ENCODE data around the gene FZR1. TPM values are rescaled to one million over a fixed set of nuclear protein-coding genes. Genes with fewer than 3 reads are reported as not detected.

Gene FZR1
- total RNA-seq, 8 experiments from 2014 or later: 15.8 to 33.6 (median 23.0) TPM

DNA sequence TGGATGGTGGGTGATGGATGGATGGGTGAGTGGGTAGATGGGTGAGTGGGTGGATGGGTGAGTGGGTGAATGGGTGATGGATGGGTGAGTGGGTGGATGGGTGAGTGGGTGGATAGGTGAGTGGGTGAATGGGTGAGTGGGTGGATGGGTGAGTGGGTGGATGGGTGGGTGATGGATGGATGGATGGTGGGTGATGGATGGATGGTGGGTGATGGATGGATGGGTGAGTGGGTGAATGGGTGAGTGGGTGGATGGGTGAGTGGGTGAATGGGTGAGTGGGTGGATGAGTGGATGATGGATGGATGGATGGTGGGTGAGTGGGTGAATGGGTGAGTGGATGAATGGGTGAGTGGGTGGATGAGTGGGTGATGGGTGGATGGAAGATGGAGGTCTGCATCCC, 28.6 kb upstream of the FZR1 start:
- Histone ChIP-seq H3K4me1 (replicated peaks in 1 of 2) (peaks cover 0 to 6% of the 10 kb centered on the region in 2 donors), H3K4me3 (no peak overlapping the region), H3K27ac (no peak overlapping the region)
- no peak for ATAC-seq (replicated peaks in 6 of 8)
- in situ Hi-C loops (cut with MboI; ENCODE audit: low pct_unique_long_range_greater_than_20kb in 2 of 9, low sequenced_read_pairs in 9 of 9, unreplicated experiment in 9 of 9): loop anchor here in 3 of 9 experiments (10.0 to 25.0 kb wide), 3 partner anchors 140 to 165 kb away; no protein-coding TSS in a partner anchor

DNA sequence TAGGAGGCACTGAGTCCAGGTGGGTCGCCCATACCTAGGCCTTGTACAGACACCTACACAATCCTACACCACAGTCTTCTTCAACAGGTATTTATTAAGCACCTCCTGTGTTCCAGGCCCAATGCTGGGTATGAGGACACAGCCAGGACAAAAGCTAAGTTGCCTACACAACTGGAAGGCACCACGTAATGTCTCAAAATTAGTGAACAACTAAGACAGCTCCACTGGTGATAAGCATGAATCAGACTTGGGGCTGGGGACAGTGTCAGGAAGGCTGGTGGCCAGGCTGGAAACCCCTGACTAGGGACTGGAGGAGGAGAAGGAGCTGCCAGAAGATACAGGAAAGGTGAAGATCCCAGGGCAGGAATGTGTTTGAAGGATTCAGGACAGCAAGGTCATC, 28.2 kb upstream of the FZR1 start:
- 13 to 93% (median 60%) methylated on average over 1 to 2 of the region's 2 CpGs; no CpG with 5 or more reads in 5 of the 10 experiments for WGBS, 10 experiments
- H3K4me3 ChIP-seq: no peak overlapping the region
- no peak for ATAC-seq (replicated peaks in 6 of 8)

DNA sequence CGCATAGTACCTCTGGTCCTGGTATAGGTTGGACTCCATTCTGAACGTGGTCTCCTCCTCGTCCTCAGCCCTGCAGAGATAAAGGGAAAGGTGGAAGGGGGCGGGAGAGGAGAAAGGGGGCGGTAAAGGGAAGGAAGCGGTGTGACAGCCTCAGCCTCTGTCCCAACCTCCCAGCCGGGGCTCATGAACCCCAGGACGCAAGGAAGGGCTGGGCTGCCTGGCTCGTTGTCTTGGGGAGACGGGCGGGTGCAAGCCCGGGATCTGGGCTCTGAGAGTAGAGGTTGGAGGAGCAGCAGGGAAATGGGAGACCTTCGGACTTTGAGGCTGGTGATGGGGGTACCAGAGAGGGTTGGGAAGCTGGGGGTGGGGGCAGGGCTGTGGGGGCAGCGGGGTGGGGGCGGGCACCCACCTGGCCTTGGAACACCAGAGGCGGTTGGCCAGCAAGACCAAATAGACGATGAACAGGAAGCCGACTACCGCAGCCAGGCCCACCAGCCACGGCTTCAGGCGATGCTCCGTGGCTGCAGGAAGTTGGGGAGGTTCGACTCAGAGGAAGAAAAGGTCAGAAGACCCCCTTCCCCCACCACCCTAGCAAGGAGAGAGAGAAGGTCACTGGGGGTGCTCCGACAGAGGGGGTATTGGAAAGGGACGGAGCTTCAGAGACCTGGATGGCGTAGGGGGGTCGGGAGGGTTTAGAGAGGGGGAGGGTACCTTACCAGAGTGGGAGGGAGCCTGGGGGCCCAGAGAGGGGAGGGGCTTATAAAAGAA, 27.5 kb upstream of the FZR1 start:
- Histone ChIP-seq H3K4me3 (no peak overlapping the region), H3K27ac (no peak overlapping the region), H3K4me1 (replicated peaks in 1 of 2) (peaks cover 6 to 9% of the 10 kb centered on the region in 2 donors)
- in situ Hi-C loops (cut with MboI; ENCODE audit: low pct_unique_long_range_greater_than_20kb in 2 of 9, low sequenced_read_pairs in 9 of 9, unreplicated experiment in 9 of 9): loop anchor here in 3 of 9 experiments (10.0 to 25.0 kb wide), 3 partner anchors 141 to 166 kb away; no protein-coding TSS in a partner anchor
- 6 to 52% methylated on average over 2 to 6 of the region's 27 CpGs; no CpG with 5 or more reads in 8 of the 10 experiments for WGBS, 10 experiments
- no peak for ATAC-seq (replicated peaks in 6 of 8)

More for the DNA sequence above, 28.2 kb upstream of the FZR1 start:
- no peak overlapping the region for H3K27ac ChIP-seq
- H3K4me1 ChIP-seq (replicated peaks in 1 of 2): peaks cover 3 to 6% of the 10 kb centered on the region in 2 donors
- in situ Hi-C loops (cut with MboI; ENCODE audit: low pct_unique_long_range_greater_than_20kb in 2 of 9, low sequenced_read_pairs in 9 of 9, unreplicated experiment in 9 of 9): loop anchor here in 3 of 9 experiments (10.0 to 25.0 kb wide), 3 partner anchors 141 to 166 kb away; no protein-coding TSS in a partner anchor

DNA sequence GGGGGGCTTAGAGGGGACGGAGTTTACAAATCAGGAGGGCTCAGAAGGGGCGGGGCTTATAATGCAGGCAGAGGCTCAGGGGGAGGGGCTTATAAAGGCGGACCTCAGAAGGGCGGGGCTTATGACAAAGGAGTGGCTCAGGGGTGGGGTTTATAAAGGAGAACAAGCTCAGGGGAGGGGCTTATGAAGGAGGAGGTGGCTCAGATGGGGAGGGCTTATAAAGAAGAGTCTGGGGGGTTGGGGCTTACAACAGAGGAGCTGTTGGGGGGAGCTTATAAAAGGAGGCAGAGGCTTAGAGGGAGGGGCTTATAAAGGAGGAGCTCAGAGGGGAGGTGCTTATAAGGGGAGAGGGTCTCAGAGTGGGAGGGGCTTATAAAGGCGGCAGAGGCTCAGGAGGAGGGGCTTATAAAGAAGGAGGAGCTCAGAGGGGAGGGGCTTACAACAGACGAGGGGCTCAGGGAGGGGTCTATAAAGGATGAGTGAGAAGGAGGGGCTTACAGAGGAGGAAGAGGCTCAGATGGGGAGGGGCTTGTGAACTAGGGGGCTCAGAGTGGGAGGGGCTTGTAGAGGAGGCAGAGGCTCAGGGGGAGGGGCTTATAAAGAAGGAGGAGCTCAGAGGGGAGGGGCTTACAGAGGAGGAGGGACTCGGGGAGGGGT, 26.8 kb upstream of the FZR1 start:
- H3K4me1 ChIP-seq (replicated peaks in 1 of 2): peaks cover 6 to 9% of the 10 kb centered on the region in 2 donors
- no peak overlapping the region for H3K27ac ChIP-seq
- in situ Hi-C loops (cut with MboI; ENCODE audit: low pct_unique_long_range_greater_than_20kb in 2 of 9, low sequenced_read_pairs in 9 of 9, unreplicated experiment in 9 of 9): loop anchor here in 3 of 9 experiments (10.0 to 25.0 kb wide), 3 partner anchors 142 to 167 kb away; no protein-coding TSS in a partner anchor
- no peak overlapping the region for H3K4me3 ChIP-seq
- ATAC-seq (replicated peaks in 6 of 8): peak in 6 of 8 experiments; percentile 4 to 43 (median 20)
- no CpG with 5 or more reads among the region's 7 CpGs for WGBS, 10 experiments

DNA sequence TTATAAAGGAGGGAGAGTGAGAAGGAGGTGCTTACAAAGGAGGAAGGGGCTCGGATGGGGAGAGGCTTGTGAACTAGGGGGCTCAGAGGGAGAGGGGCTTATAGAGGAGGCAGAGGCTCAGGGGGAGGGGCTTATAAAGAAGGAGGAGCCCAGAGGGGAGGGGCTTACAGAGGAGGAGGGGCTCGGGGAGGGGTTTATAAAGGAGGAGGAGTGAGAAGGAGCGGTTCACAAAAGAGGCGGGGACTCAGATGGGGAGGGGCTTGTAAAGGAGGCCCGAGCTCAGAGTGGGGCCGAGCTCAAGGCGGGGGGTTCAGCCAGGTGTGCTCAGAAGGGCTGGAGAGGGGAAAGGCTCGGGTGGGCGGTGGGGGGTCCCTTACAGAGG, 26.3 kb upstream of the FZR1 start:
- peaks cover 6 to 9% of the 10 kb centered on the region in 2 donors for H3K4me1 ChIP-seq (replicated peaks in 1 of 2)
- in situ Hi-C loops (cut with MboI; ENCODE audit: low pct_unique_long_range_greater_than_20kb in 2 of 9, low sequenced_read_pairs in 9 of 9, unreplicated experiment in 9 of 9): loop anchor here in 5 of 9 experiments (10.0 to 25.0 kb wide), 3 partner anchors 143 to 168 kb away; no protein-coding TSS in a partner anchor
- H3K27ac ChIP-seq: no peak overlapping the region
- peak overlapping the region in 1 of 5 donors; percentile 12 for H3K4me3 ChIP-seq
- no CpG with 5 or more reads among the region's 9 CpGs for WGBS, 10 experiments
- ATAC-seq (replicated peaks in 6 of 8): peak in 6 of 8 experiments; percentile 9 to 47 (median 38)

DNA sequence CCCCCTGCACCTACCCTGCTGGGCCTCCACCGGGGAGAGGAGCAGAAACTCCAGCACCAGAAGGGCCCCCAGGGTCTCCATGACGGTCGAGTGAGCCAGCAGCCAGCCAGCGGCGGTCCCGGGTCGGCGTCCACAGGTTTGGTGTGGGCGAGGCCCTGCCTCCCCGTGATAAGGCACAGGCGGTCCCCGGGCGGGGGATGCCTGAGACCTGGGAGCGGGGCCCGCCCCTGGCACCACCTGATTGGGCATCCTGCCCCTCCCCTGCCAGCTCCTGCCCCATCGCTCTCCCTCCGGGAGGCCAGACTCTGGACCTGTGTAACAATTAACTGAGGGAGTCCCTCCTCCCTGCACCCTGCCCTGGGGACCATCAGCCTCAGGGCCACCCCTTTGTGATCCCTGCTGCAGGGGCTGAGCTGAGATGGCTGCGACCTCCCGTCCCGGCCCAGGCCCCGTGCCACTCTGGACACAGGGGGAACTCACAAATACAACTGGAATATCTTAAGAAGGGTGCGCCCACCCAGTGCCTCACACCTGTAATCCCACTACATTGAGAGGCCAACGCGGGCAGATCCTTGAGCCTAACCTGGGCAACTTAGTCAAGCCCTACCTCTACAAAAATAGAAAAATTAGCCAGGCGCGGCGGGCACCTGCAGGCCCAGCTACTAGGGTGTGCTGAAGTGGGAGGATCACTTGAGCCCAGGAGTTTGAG, 25.6 kb upstream of the FZR1 start, which contains the start of gene SMIM24:
Gene SMIM24, minus strand, starts transcription at position 143 of the 709 bp plus-strand sequence. Its CDS starts 62 bp downstream, at position 81.
- H3K4me1 ChIP-seq (replicated peaks in 1 of 2): peaks cover 6 to 9% of the 10 kb centered on the region in 2 donors
- peak in 5 of 8 experiments; percentile 32 to 59 (median 57) for ATAC-seq (replicated peaks in 6 of 8)
- in situ Hi-C loops (cut with MboI; ENCODE audit: low pct_unique_long_range_greater_than_20kb in 2 of 9, low sequenced_read_pairs in 9 of 9, unreplicated experiment in 9 of 9): loop anchor here in 4 of 9 experiments (10.0 to 25.0 kb wide), 3 partner anchors 143 to 168 kb away; no protein-coding TSS in a partner anchor
- WGBS, 10 experiments: 60 to 89% (median 78%) methylated on average over 1 to 6 of the region's 27 CpGs; no CpG with 5 or more reads in 4 of the 10 experiments
- no peak within 1 kb of the TSS for H3K27ac ChIP-seq
- H3K4me3 ChIP-seq: peak within 1 kb of the TSS in 1 of 5 donors; percentile 12

DNA sequence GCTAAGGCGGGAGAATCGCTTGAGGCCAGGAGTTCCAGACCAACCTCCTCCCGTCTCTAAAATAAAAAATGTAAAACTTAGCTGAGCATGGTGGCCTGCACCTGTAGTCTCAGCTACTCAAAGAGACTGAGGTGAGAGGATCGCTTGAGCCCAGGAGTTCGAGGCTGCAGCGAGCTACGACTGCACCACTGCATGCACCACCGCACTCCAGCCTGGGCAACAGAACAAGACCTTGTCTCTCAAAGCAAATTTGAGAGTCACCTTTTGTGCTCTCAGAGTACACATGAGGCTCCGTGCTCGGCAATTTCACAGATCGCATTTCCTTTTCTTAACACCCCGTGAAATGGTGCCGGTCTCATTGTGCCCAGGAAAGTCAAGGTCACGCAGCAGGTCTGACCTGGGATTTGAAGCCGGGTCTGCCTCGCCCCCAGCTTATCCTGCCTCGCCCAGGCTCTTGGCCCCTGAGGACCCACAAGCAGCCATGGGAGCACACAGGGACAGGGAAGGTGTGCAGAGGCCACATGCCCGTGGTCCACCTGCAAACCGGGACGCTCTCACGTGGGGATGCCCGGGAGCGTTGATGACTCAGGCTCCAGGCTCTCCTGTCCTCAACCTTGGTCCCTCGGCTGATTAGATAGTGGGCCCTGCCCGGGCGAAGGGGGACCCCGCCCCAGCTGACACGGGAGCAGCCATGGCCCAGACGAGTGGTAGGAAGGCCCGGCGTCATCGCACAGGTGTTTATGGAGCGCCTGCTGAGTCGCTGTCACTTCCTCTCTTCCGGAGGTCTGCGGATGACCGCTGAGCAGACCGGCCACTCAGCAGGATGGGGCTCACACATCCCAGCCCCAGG, 24.6 kb upstream of the FZR1 start:
- Histone ChIP-seq H3K27ac (no peak overlapping the region), H3K4me3 (no peak overlapping the region), H3K4me1 (replicated peaks in 1 of 2) (peaks cover 6 to 9% of the 10 kb centered on the region in 2 donors)
- 10 to 94% (median 74%) methylated on average over 1 to 19 of the region's 38 CpGs; no CpG with 5 or more reads in 3 of the 10 experiments for WGBS, 10 experiments
- ATAC-seq (replicated peaks in 6 of 8): no peak
- in situ Hi-C loops (cut with MboI; ENCODE audit: low pct_unique_long_range_greater_than_20kb in 2 of 9, low sequenced_read_pairs in 9 of 9, unreplicated experiment in 9 of 9): loop anchor here in 4 of 9 experiments (10.0 to 25.0 kb wide), 3 partner anchors 144 to 169 kb away; no protein-coding TSS in a partner anchor

DNA sequence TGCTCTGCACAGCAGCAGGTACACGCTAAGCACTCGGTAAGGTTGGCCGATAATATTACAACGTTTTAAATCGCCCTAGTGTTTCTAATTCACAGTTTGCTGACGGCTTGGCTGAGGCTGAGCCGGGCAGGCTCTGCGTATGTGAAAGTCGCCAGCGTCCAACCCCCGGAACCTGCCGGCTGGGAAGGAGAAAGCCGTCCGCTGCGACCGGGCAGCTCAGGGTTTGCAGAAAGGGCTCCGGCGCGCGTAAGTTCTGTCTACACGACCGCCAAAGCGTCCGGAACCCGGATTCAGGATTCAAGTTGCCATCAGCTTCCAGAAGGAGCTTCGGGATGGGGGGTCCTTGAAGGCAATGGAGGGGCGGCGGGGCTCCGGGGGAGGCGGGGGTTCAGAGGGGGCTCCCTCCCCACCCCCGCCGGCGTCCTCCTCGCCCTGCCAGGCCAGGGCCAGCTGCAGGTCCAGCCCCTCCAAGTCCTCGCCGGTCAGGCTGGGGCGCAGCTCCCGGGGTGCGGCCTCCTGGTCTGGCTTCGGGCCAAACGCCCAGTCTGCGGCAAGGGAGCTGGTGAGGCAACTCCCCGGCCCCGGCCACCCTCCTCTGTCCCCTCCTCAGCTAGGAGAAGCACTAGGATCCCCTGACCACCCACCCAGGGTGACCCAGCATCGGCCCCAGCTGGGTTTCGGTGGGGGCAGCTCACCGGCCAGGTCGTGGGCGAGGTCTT, 23.4 kb upstream of the FZR1 start:
- WGBS, 10 experiments: 0 to 90% (median 70%) methylated on average over 2 to 23 of the region's 49 CpGs; no CpG with 5 or more reads in 4 of the 10 experiments
- peak in 3 of 8 experiments; percentile 16 to 27 (median 23) for ATAC-seq (replicated peaks in 6 of 8)
- in situ Hi-C loops (cut with MboI; ENCODE audit: low pct_unique_long_range_greater_than_20kb in 2 of 9, low sequenced_read_pairs in 9 of 9, unreplicated experiment in 9 of 9): loop anchor here in 4 of 9 experiments (10.0 to 25.0 kb wide), 3 partner anchors 145 to 170 kb away; no protein-coding TSS in a partner anchor

DNA sequence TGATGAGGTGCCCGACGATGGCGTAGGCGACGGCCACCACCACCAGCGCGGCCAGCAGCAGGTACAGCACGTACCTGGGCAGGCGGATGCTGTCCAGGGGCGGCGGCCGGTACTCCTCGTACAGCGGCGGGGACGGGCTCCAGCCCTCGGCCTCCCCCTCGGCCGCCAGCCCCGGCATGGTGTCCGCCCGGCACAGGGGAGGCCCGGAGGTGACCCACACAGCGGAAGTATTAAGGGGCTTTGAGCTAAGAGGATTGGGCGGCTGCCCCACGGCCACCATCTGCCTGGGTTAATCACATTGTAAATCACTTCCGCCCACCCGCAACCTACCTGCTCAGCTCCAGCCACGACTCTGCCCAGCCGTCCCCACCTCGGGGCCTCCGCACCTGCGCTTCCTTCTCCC, 22.9 kb upstream of the FZR1 start, which contains the start of gene SMIM44:
Gene SMIM44, minus strand, starts transcription at position 216 of the 403 bp plus-strand sequence. Its CDS starts 38 bp downstream, at position 178.
- peak in 1 of 8 experiments; percentile 2 for ATAC-seq (replicated peaks in 6 of 8)
- H3K4me1 ChIP-seq (replicated peaks in 1 of 2): peaks cover 6 to 9% of the 10 kb centered on the region in 2 donors
- 16 to 100% (median 36%) methylated on average over 1 to 8 of the region's 33 CpGs; no CpG with 5 or more reads in 4 of the 10 experiments for WGBS, 10 experiments
- no peak within 1 kb of the TSS for H3K4me3 ChIP-seq
- in situ Hi-C loops (cut with MboI; ENCODE audit: low pct_unique_long_range_greater_than_20kb in 2 of 9, low sequenced_read_pairs in 9 of 9, unreplicated experiment in 9 of 9): loop anchor here in 4 of 9 experiments (10.0 to 25.0 kb wide), 3 partner anchors 146 to 171 kb away; no protein-coding TSS in a partner anchor
- H3K27ac ChIP-seq: no peak within 1 kb of the TSS

More for the DNA sequence above, 23.4 kb upstream of the FZR1 start:
- H3K4me3 ChIP-seq: no peak overlapping the region
- H3K27ac ChIP-seq: no peak overlapping the region
- peaks cover 6 to 9% of the 10 kb centered on the region in 2 donors for H3K4me1 ChIP-seq (replicated peaks in 1 of 2)

DNA sequence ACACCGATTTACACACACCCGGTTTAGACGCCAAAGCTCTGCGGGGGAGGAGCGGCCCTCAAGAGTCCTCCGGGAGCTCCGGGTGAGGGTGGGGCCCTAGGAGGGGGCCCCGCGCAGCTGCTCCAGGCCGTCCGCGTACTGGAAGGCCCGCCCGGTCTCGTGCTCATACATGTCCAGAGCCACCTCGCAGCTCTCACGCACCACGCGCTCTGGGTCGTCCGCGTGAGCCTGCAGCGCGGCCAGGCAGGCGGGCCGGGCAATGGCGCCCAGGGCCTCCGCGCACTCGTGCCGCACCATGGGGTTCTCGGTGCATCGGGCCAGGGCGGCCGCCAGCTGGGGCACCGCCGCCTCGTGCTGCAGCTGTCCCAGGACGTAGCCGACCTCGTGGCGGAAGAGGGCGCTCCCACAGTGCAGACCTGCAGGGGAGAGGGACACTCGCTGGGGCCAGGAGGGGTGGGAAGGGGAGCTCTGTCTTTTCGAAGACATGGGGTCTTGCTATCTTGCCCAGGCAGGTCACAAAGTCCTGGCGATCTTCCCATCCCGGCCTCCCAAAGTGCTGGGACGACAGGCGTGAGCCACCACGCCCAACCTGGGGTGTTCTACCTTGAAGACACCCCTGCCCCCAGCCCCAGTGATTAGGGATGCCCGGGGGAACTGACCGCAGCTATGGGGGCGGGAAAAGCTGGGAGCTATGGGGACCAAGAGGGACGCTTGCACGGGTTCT, 14.6 kb upstream of the FZR1 start:
- WGBS, 10 experiments: 93 to 100% methylated on average over 3 to 10 of the region's 55 CpGs; no CpG with 5 or more reads in 8 of the 10 experiments
- in situ Hi-C loops (cut with MboI; ENCODE audit: low pct_unique_long_range_greater_than_20kb in 2 of 9, low sequenced_read_pairs in 9 of 9, unreplicated experiment in 9 of 9): loop anchor here in 2 of 9 experiments (25.0 kb wide), 2 partner anchors 154 to 179 kb away; no protein-coding TSS in a partner anchor

More for the DNA sequence above, 14.6 kb upstream of the FZR1 start:
- Histone ChIP-seq H3K4me3 (no peak overlapping the region), H3K27ac (no peak overlapping the region), H3K4me1 (replicated peaks in 1 of 2) (no peaks in the 10 kb centered on the region)
- ATAC-seq (replicated peaks in 6 of 8): peak in 3 of 8 experiments; percentile 11 to 19 (median 18)

Data from motor neuron (in vitro differentiated cells).